A673 (cell line): ENCODE measurements around the gene SPEM3. TPM values are rescaled to one million over a fixed set of nuclear protein-coding genes. Genes with fewer than 3 reads are reported as not detected.
A peak's percentile ranks its signal among the peaks of the same experiment; 100 is the strongest.

Experiments
- BruUV-seq: library from RNA; stranded (reverse); fragments of 400-500 nt; replicated peaks from 2 replicates; lab custom pipeline; 2021; lab: Mats Ljungman, UMichigan
- CTCF ChIA-PET: fragments of 300-600 bp; sonication (Branson Sonifier 250); formaldehyde crosslinking; loops from one replicate; lab custom pipeline; 2022; ENCODE audit warnings: antibody characterized with exemption; lab: Charles Lee
- POLR2A ChIA-PET: fragments of 300-600 bp; sonication (Branson Sonifier 250); formaldehyde crosslinking; loops from one replicate; lab custom pipeline; 2022; ENCODE audit warnings: antibody characterized with exemption; ENCODE audit not compliant: low non-redundant PET; lab: Charles Lee
- DNase-seq: peaks from one replicate; pipeline ENCODE4 v3.0.0-alpha.2; 2015; ENCODE audit warnings: low spot score
- H3K27ac ChIP-seq: fragments of 200-600 bp; sonication (generic); 2 replicates; pipeline ENCODE4 v1.5.1; 2016; ENCODE audit warnings: mixed run types, low read depth, mild to moderate bottlenecking, mixed read lengths, antibody characterized with exemption, low read length; ENCODE audit not compliant: poor library complexity, severe bottlenecking
- H3K27me3 ChIP-seq: fragments of 200-600 bp; sonication (generic); replicated peaks from 2 replicates; pipeline ENCODE4 v1.6.1; 2017; ENCODE audit warnings: mixed run types, low read depth, mild to moderate bottlenecking, mixed read lengths, antibody characterized with exemption, low read length; ENCODE audit not compliant: insufficient read depth, poor library complexity
- H3K36me3 ChIP-seq: fragments of 200-600 bp; sonication (generic); 2 replicates; pipeline ENCODE4 v1.6.1; 2016; ENCODE audit warnings: mixed run types, mild to moderate bottlenecking, mixed read lengths, antibody characterized with exemption, low read length; ENCODE audit not compliant: insufficient read depth, poor library complexity, severe bottlenecking
- H3K4me1 ChIP-seq: fragments of 200-600 bp; sonication (generic); 2 replicates; pipeline ENCODE4 v1.6.1; 2017; ENCODE audit warnings: mixed run types, mild to moderate bottlenecking, mixed read lengths, antibody characterized with exemption, low read length; ENCODE audit not compliant: insufficient read depth, poor library complexity, severe bottlenecking
- H3K4me3 ChIP-seq: fragments of 200-600 bp; sonication (generic); 2 replicates; pipeline ENCODE4 v1.5.1; 2016; ENCODE audit warnings: low read depth, mixed run types, mild to moderate bottlenecking, mixed read lengths, low read length; ENCODE audit not compliant: poor library complexity, severe bottlenecking
- H3K9me3 ChIP-seq: fragments of 200-600 bp; sonication (generic); 2 replicates; pipeline ENCODE4 v1.6.1; 2016; ENCODE audit warnings: mixed run types, low read depth, mild to moderate bottlenecking, mixed read lengths, antibody characterized with exemption, low read length; ENCODE audit not compliant: poor library complexity, severe bottlenecking
- CTCF ChIP-seq: fragments of 300-800, 200-600 bp; sonication (generic); conservative IDR thresholded peaks from 2 replicates; pipeline ENCODE4 v1.5.1; 2017; ENCODE audit warnings: low read depth, mild to moderate bottlenecking, antibody characterized with exemption, low read length, moderate library complexity, mixed read lengths
- EZH2 ChIP-seq: fragments of 200-600 bp; sonication (generic); IDR thresholded peaks from 2 replicates; pipeline ENCODE4 v1.6.1; 2017; ENCODE audit warnings: borderline replicate concordance, low read depth, mild to moderate bottlenecking, mixed read lengths, antibody characterized with exemption, low read length; ENCODE audit not compliant: poor library complexity, severe bottlenecking
- intact Hi-C: fragments of 100-400 bp; cut with micrococcal nuclease; formaldehyde crosslinking; loops from one replicate; pipeline ENCODE4 v1.10.0; 2022; ENCODE audit not compliant: unreplicated experiment
- total RNA-seq: library from RNA; stranded (reverse); gene quantifications from 2 replicates; pipeline ENCODE4 v1.2.3, GENCODE V29; 2021

Gene SPEM3
- total RNA-seq, 1 experiment from 2014 or later: not detected

- DNase-seq: no peak
- intact Hi-C loops: no loop called here
These were observed 38.4 kb upstream of the SPEM3 start for GRCh38 chr17:7389924-7390910.

GRCh38 chr17:7391307-7391706 lies 37.4 kb upstream of the SPEM3 start:
- H3K4me3 ChIP-seq: no peak overlapping the region
- intact Hi-C loops: no loop called here
- peaks cover 13% of the 10 kb centered on the region for H3K4me1 ChIP-seq
- no TSS peak for BruUV-seq
- DNase-seq: no peak
- TF ChIP-seq EZH2 (no peak), CTCF (no peak)
- CTCF ChIA-PET: no interaction called here
- H3K9me3 ChIP-seq: no peaks in the 10 kb centered on the region
- POLR2A ChIA-PET: no interaction called here
- H3K27ac ChIP-seq: no peak overlapping the region
- H3K27me3 ChIP-seq: no peaks in the 10 kb centered on the region
- H3K36me3 ChIP-seq: no peaks in the 10 kb centered on the region

More at GRCh38 chr17:7389924-7390910, 38.4 kb upstream of the SPEM3 start:
- H3K36me3 ChIP-seq: no peaks in the 10 kb centered on the region
- BruUV-seq: no TSS peak
- H3K27me3 ChIP-seq: no peaks in the 10 kb centered on the region
- TF ChIP-seq CTCF (no peak), EZH2 (no peak)
- H3K4me3 ChIP-seq: no peak overlapping the region
- H3K4me1 ChIP-seq: peaks cover 13% of the 10 kb centered on the region
- ChIA-PET POLR2A (no interaction called here), CTCF (no interaction called here)
- H3K27ac ChIP-seq: no peak overlapping the region
- H3K9me3 ChIP-seq: no peaks in the 10 kb centered on the region

GRCh38 chr17:7392696-7393612 lies 35.7 kb upstream of the SPEM3 start:
- Histone ChIP-seq H3K4me1 (peaks cover 13% of the 10 kb centered on the region), H3K36me3 (no peaks in the 10 kb centered on the region), H3K4me3 (peak overlapping the region; percentile 94), H3K9me3 (no peaks in the 10 kb centered on the region), H3K27me3 (no peaks in the 10 kb centered on the region), H3K27ac (no peak overlapping the region)
- no peak for DNase-seq
- BruUV-seq: no TSS peak
- POLR2A ChIA-PET: no interaction called here
- intact Hi-C loops: no loop called here
- CTCF ChIA-PET: no interaction called here
- TF ChIP-seq CTCF (no peak), EZH2 (no peak)
